ENCODE measurements around the gene BHLHE23.
"Not testable (repeated sequence)": the region's sequence is repeated elsewhere in the genome, so short reads cannot be mapped to it uniquely, and the experiment has no call there.

Gene BHLHE23

GRCh38 chr20:62963614-62964397, 43.0 kb downstream of the BHLHE23 start:
- TF ChIP-seq CTCF (IDR thresholded peaks at IDR 0.05; ENCODE audit: extremely low read depth, insufficient read depth, missing control alignments), result no peak
- DNase-seq (ENCODE audit: low spot score), result no peak
- in situ Hi-C loops (cut with MboI; ENCODE audit: low pct_unique_long_range_greater_than_20kb, low sequenced_read_pairs, unreplicated experiment), result no loop called here

GRCh38 chr20:62962891-62963613, 43.7 kb downstream of the BHLHE23 start:
- in situ Hi-C loops (cut with MboI; ENCODE audit: low pct_unique_long_range_greater_than_20kb, low sequenced_read_pairs, unreplicated experiment), result no loop called here
- DNase-seq (ENCODE audit: low spot score), result no peak
- TF ChIP-seq CTCF (IDR thresholded peaks at IDR 0.05; ENCODE audit: extremely low read depth, insufficient read depth, missing control alignments), result no peak

- no peak for TF ChIP-seq CTCF (IDR thresholded peaks at IDR 0.05; ENCODE audit: extremely low read depth, insufficient read depth, missing control alignments)
- in situ Hi-C loops (cut with MboI; ENCODE audit: low pct_unique_long_range_greater_than_20kb, low sequenced_read_pairs, unreplicated experiment), result no loop called here
- DNase-seq (ENCODE audit: low spot score), result no peak
Observed at GRCh38 chr20:62962221-62962879, 44.4 kb downstream of the BHLHE23 start.

- DNase-seq (ENCODE audit: low spot score), result no peak
- TF ChIP-seq CTCF (IDR thresholded peaks at IDR 0.05; ENCODE audit: extremely low read depth, insufficient read depth, missing control alignments), result no peak
- in situ Hi-C loops (cut with MboI; ENCODE audit: low pct_unique_long_range_greater_than_20kb, low sequenced_read_pairs, unreplicated experiment), result no loop called here
Observed at GRCh38 chr20:62961799-62962198, 45.0 kb downstream of the BHLHE23 start.

GRCh38 chr20:62961310-62961783, 45.4 kb downstream of the BHLHE23 start:
- no peak for TF ChIP-seq CTCF (IDR thresholded peaks at IDR 0.05; ENCODE audit: extremely low read depth, insufficient read depth, missing control alignments)
- no peak for DNase-seq (ENCODE audit: low spot score)
- in situ Hi-C loops (cut with MboI; ENCODE audit: low pct_unique_long_range_greater_than_20kb, low sequenced_read_pairs, unreplicated experiment), result no loop called here

GRCh38 chr20:62960446-62961309, 46.1 kb downstream of the BHLHE23 start:
- in situ Hi-C loops (cut with MboI; ENCODE audit: low pct_unique_long_range_greater_than_20kb, low sequenced_read_pairs, unreplicated experiment); DNase-seq (ENCODE audit: low spot score): not testable (repeated sequence)
